Amniotic epithelial cell (primary cell): Measurements from ENCODE around the gene MAPK8.
"Not testable (repeated sequence)": the region's sequence is repeated elsewhere in the genome, so short reads cannot be mapped to it uniquely, and the experiment has no call there.

ENCODE experiments used
- DNase-seq: peaks from one replicate; pipeline ENCODE4 v3.0.0-alpha.2; 2010; ENCODE audit warnings: low read depth

The MAPK8 gene

GRCh38 chr10:48418189-48418788 lies 111.8 kb downstream of the MAPK8 start:
- DNase-seq, result no peak

GRCh38 chr10:48419714-48420113 lies 113.2 kb downstream of the MAPK8 start:
- no peak for DNase-seq

GRCh38 chr10:48421862-48422261 lies 115.4 kb downstream of the MAPK8 start:
- DNase-seq, result not testable (repeated sequence)

GRCh38 chr10:48423884-48424283 lies 117.4 kb downstream of the MAPK8 start:
- no peak for DNase-seq

GRCh38 chr10:48428896-48429295 lies 122.4 kb downstream of the MAPK8 start:
- DNase-seq, result no peak

GRCh38 chr10:48429309-48429708 lies 122.8 kb downstream of the MAPK8 start:
- DNase-seq, result no peak

- no peak for DNase-seq
These were observed 124.0 kb downstream of the MAPK8 start for GRCh38 chr10:48430402-48430993.

GRCh38 chr10:48431871-48432270 lies 125.4 kb downstream of the MAPK8 start:
- peak; percentile 35 for DNase-seq

- no peak for DNase-seq
These were observed 131.1 kb downstream of the MAPK8 start for GRCh38 chr10:48437546-48437945.

- peak; percentile 81 for DNase-seq
These were observed 132.6 kb downstream of the MAPK8 start for GRCh38 chr10:48439031-48439430.

GRCh38 chr10:48439581-48440041 lies 133.1 kb downstream of the MAPK8 start:
- DNase-seq, result peak; percentile 59

GRCh38 chr10:48440771-48441170 lies 134.3 kb downstream of the MAPK8 start:
- DNase-seq, result no peak

- DNase-seq, result no peak
These were observed 135.8 kb downstream of the MAPK8 start for GRCh38 chr10:48442090-48442808.

- DNase-seq, result no peak
These were observed 136.3 kb downstream of the MAPK8 start for GRCh38 chr10:48442809-48443177.

GRCh38 chr10:48444266-48444665 lies 137.8 kb downstream of the MAPK8 start:
- peak; percentile 47 for DNase-seq

- peak; percentile 25 for DNase-seq
These were observed 138.7 kb downstream of the MAPK8 start for GRCh38 chr10:48444861-48445841.

- no peak for DNase-seq
These were observed 139.5 kb downstream of the MAPK8 start for GRCh38 chr10:48445932-48446331.

- DNase-seq, result no peak
These were observed 140.3 kb downstream of the MAPK8 start for GRCh38 chr10:48446785-48447184.

- no peak for DNase-seq
These were observed 141.1 kb downstream of the MAPK8 start for GRCh38 chr10:48447356-48448215.

- peak; percentile 42 for DNase-seq
These were observed 142.3 kb downstream of the MAPK8 start for GRCh38 chr10:48448796-48449195.
